CD4-positive, alpha-beta T cell treated with Interleukin-12 subunit alpha and Interleukin-12 subunit beta, for 1 hour (primary cell): ENCODE results near the gene MTHFR.

Experiments used
- DNase-seq: peaks from one replicate; pipeline ENCODE4 v3.0.0-alpha.2; 2020

MTHFR gene

GRCh38 chr1:11805422-11806306, at the start of gene MTHFR, which contains the start of gene CLCN6:
TSS of gene MTHFR (minus strand) at chr1:11805964. CDS start at chr1:11803116, 2,848 bp downstream.
TSS of gene CLCN6 (plus strand) at chr1:11806191. CDS start at chr1:11806263, 72 bp downstream.
- DNase-seq, result peak; percentile 98

- no peak for DNase-seq
These were observed 49.7 kb upstream of the MTHFR start for GRCh38 chr1:11855430-11855829.

- no peak for DNase-seq
These were observed 48.8 kb upstream of the MTHFR start for GRCh38 chr1:11854519-11854918.

GRCh38 chr1:11851180-11851579, 45.4 kb upstream of the MTHFR start:
- DNase-seq, result no peak

GRCh38 chr1:11850156-11850555, 44.4 kb upstream of the MTHFR start:
- no peak for DNase-seq

GRCh38 chr1:11848373-11848700, 42.6 kb upstream of the MTHFR start:
- DNase-seq, result no peak

GRCh38 chr1:11847667-11848372, 42.1 kb upstream of the MTHFR start, which contains the start of gene NPPA:
TSS of gene NPPA (minus strand) at chr1:11847783. CDS start at chr1:11847684, 99 bp downstream.
- DNase-seq, result no peak

- DNase-seq, result peak; percentile 8
These were observed 40.0 kb upstream of the MTHFR start for GRCh38 chr1:11845641-11846335.

- DNase-seq, result no peak
These were observed 36.6 kb upstream of the MTHFR start for GRCh38 chr1:11842154-11843041.

- DNase-seq, result no peak
These were observed 35.7 kb upstream of the MTHFR start for GRCh38 chr1:11841245-11842153.

GRCh38 chr1:11839727-11840705, 34.3 kb upstream of the MTHFR start:
- DNase-seq, result no peak

- DNase-seq, result peak; percentile 73
These were observed 32.8 kb upstream of the MTHFR start for GRCh38 chr1:11838349-11839272.

- DNase-seq, result no peak
These were observed 32.1 kb upstream of the MTHFR start for GRCh38 chr1:11837767-11838348.

- no peak for DNase-seq
These were observed 31.4 kb upstream of the MTHFR start for GRCh38 chr1:11836955-11837766.

- DNase-seq, result no peak
These were observed 29.9 kb upstream of the MTHFR start for GRCh38 chr1:11835441-11836225.

GRCh38 chr1:11833900-11834299, 28.1 kb upstream of the MTHFR start:
- no peak for DNase-seq

GRCh38 chr1:11833497-11833896, 27.7 kb upstream of the MTHFR start:
- DNase-seq, result no peak
